ENCODE data around the gene KLHL40.

KLHL40 gene

DNA sequence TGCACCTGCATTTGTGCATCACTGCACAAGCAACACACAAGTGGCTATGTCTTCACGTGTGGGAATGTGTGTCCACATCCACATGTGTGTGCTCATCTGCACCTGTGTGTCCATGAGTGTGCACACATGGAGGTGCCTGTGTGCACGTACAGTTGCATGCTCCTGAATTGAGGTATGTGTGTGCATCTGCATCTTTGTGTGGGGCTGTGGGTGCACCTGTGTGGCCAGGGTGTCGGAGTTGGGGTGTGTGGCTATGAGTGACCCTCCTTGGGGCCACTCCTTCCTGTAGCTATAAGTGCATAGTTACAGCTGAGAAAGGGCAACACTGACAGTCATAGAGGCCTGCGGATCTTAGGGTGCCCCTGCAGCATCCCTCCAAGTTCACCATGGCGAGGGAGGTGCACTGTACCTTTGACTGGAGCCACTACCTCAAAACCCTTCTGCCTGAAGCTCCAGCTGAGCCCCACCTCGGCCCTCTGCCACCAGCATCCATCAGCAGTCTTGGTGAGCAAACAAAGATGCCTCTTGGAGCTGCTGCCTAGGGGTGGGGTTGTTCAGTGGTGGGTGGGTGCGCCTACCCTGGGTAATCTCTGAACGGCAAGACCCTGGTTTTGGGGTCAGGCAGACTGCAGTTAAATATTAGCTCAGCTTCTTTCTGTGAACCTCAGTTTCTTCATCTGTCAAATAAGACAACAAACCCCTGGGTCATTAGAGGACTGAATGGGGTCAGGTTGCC lies 22.5 kb downstream of the KLHL40 start:
- no peak for DNase-seq (ENCODE audit: extremely low read depth, low read depth)
- TF ChIP-seq CTCF (IDR thresholded peaks at IDR 0.05; ENCODE audit: low read depth, low read length): no peak

DNA sequence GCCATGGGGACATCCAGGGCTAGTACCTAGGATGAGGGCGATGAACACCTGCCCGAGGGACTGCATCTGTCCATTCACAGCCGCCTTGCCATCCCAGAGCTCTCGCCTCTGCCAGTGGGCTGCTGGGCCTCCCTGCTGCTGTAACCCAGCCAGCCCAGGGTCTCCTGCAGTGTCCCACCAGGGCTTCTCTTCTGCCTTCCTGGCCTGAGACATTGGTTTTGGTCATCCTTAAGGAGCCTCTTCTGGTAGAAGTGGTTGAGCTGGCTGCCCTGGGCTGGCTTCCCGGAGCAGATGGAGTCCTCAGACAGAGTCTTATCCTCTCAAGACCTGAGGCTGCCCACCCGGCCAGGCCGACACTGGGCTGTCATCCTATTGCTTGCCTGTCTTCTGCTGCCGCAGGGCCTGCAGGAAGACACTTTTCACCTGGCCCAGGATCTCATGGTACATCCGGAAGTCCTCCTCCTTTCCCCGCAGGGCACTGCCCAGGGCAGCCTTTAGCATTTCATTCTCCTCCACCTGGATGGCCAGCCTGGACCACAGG lies 23.3 kb downstream of the KLHL40 start:
- TF ChIP-seq CTCF (IDR thresholded peaks at IDR 0.05; ENCODE audit: low read depth, low read length): no peak
- no peak for DNase-seq (ENCODE audit: extremely low read depth, low read depth)

DNA sequence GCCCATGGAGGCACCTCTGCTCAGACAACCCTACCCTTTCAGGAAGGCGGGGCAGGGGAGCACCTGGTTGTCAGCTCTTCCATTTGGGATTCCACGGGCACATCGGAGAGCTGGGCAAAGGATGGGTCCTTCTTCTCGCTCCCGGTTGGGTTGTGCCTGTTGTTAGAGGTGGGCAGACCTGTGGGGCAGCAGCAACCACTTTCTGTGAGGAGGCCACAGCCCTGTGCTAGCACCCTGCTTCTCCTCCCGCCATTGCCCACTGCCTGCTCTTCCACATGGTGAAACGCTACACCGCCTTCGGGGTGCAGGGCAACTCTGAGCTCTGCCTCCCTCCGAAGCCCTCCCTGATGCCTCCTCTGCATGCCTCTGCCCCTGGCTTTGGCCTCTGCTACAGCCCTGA lies 24.3 kb downstream of the KLHL40 start:
- no peak for TF ChIP-seq CTCF (IDR thresholded peaks at IDR 0.05; ENCODE audit: low read depth, low read length)
- DNase-seq (ENCODE audit: extremely low read depth, low read depth): no peak

DNA sequence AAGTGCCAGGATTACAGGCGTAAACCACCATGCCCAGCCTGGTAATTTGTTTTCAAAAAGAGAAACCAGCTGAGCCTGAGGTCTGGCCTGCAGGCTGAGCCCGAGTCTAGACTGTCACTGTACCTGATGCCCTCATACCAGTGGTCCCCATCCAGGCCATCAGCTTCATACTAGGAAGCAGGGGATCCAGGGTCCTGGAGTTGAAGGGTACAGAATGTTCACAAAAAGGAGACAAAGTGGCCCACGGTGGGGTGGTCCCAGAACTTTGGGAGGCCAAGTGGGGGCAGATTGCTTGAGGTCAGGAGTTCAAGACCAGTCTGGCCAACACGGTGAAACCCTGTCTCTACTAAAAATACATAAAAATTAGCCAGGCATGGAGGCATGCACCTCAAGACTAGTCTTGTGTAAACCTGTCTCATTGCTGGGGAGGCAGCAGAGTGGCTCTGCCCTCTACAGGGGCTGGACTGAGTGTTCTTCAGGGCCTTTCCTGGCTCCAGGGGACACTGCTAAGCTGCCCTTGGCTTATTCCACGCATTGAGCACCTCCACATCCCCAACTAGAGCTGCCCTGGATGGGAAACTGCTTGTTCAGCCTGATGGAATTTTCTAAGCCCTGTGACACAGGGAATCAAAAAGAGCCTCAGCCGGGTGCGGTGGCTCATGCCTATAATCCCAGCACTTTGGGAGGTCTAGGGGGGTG lies 25.1 kb downstream of the KLHL40 start:
- TF ChIP-seq CTCF (IDR thresholded peaks at IDR 0.05; ENCODE audit: low read depth, low read length): no peak
- no peak for DNase-seq (ENCODE audit: extremely low read depth, low read depth)

- no peak for DNase-seq (ENCODE audit: extremely low read depth, low read depth)
- TF ChIP-seq CTCF (IDR thresholded peaks at IDR 0.05; ENCODE audit: low read depth, low read length): no peak
These were observed 26.4 kb downstream of the KLHL40 start for GRCh38 chr3:42711491-42712343.

DNA sequence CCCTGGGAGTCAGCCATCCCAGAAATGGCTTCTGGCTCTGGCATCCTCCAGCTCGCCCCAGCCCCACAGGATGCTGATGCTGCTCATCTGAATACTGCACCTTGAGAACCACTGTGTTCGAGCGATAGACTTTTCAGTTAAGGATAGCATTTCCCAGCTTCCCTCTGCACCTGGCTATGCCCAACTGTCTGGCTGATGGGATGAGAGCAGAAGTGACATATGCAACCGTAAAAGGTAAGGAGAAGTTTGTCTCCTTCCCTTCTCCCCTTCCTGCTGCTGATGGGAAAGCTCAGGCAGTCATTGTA lies 27.0 kb downstream of the KLHL40 start:
- no peak for DNase-seq (ENCODE audit: extremely low read depth, low read depth)
- no peak for TF ChIP-seq CTCF (IDR thresholded peaks at IDR 0.05; ENCODE audit: low read depth, low read length)

Measured in AG09319 (cell line).